ENCODE measurements around the gene TAF11L12.
"Not testable (repeated sequence)": the region's sequence is repeated elsewhere in the genome, so short reads cannot be mapped to it uniquely, and the experiment has no call there.

TAF11L12 gene

DNA sequence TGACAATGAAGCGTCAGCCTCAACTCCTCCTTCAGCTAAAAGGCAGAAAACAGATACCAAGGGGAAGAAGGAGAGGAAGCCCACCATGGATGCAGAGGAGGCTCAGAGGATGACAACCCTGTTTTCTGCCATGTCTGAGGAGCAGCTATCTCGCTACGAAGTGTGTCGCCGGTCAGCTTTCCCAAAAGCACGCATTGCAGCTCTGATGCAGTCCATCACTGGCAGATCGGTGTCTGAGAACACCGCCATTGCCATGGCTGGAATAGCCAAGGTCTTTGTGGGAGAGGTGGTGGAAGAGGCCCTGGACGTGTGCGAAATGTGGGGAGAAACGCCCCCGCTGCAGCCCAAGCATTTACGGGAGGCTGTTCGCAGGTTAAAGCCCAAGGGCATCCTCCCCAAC, 5.2 kb upstream of the TAF11L12 start:
- Histone ChIP-seq H4K20me1 (ENCODE audit: insufficient read depth, low read length) (no peaks in the 10 kb centered on the region), H3K9me3 (replicated peaks; ENCODE audit: insufficient read depth, low read length) (no peaks in the 10 kb centered on the region), H3K36me3 (replicated peaks; ENCODE audit: insufficient read depth, low read length) (no peaks in the 10 kb centered on the region), H2AFZ (ENCODE audit: low read length) (no peak overlapping the region), H3K27ac (ENCODE audit: low read length) (no peak overlapping the region), H3K27me3 (replicated peaks; ENCODE audit: insufficient read depth, low read length) (no peaks in the 10 kb centered on the region), H3K4me1 (ENCODE audit: low read length) (no peaks in the 10 kb centered on the region), H3K79me2 (ENCODE audit: low read length) (no peaks in the 10 kb centered on the region), H3F3A (ENCODE audit: insufficient read depth, low read length) (no peaks in the 10 kb centered on the region), H3K4me2 (ENCODE audit: low read depth, low read length) (no peak overlapping the region), H3K4me3 (ENCODE audit: low read length) (no peak overlapping the region), H3K9me2 (replicated peaks; ENCODE audit: insufficient read depth, low read length) (no peaks in the 10 kb centered on the region), H3K9ac (ENCODE audit: low read length) (no peak overlapping the region)
- DNase-seq = no peak
- TF ChIP-seq, protein P1, sequence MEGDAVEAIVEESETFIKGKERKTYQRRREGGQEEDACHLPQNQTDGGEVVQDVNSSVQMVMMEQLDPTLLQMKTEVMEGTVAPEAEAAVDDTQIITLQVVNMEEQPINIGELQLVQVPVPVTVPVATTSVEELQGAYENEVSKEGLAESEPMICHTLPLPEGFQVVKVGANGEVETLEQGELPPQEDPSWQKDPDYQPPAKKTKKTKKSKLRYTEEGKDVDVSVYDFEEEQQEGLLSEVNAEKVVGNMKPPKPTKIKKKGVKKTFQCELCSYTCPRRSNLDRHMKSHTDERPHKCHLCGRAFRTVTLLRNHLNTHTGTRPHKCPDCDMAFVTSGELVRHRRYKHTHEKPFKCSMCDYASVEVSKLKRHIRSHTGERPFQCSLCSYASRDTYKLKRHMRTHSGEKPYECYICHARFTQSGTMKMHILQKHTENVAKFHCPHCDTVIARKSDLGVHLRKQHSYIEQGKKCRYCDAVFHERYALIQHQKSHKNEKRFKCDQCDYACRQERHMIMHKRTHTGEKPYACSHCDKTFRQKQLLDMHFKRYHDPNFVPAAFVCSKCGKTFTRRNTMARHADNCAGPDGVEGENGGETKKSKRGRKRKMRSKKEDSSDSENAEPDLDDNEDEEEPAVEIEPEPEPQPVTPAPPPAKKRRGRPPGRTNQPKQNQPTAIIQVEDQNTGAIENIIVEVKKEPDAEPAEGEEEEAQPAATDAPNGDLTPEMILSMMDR (IDR thresholded peaks at IDR 0.05; ENCODE audit: low read length) = no peak

DNA sequence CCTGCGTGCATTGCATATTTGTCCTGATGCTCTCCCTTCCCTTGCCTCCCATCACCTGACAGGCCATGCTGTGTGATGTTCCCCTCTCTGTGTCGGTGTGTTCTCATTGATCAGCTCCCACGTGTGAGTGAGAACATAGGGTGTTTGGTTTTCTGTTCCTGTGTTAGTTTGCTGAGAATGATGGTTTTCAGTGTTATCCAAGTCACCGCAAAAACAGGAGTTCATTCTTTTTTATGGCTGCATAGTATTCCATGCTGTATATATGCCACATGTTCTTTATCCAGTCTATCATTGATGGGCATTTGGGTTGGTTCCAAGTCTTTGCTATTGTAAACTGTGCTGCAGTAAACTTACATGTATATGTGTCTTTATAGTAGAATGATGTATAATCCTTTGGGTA, 2.7 kb upstream of the TAF11L12 start:
- H3F3A ChIP-seq (ENCODE audit: insufficient read depth, low read length); H3K4me3 ChIP-seq (ENCODE audit: low read length); H3K79me2 ChIP-seq (ENCODE audit: low read length); H3K27me3 ChIP-seq (replicated peaks; ENCODE audit: insufficient read depth, low read length); H3K9me3 ChIP-seq (replicated peaks; ENCODE audit: insufficient read depth, low read length); H3K4me1 ChIP-seq (ENCODE audit: low read length); H3K9me2 ChIP-seq (replicated peaks; ENCODE audit: insufficient read depth, low read length); H3K36me3 ChIP-seq (replicated peaks; ENCODE audit: insufficient read depth, low read length); H2AFZ ChIP-seq (ENCODE audit: low read length); H3K4me2 ChIP-seq (ENCODE audit: low read depth, low read length); H3K27ac ChIP-seq (ENCODE audit: low read length); H3K9ac ChIP-seq (ENCODE audit: low read length); H4K20me1 ChIP-seq (ENCODE audit: insufficient read depth, low read length); DNase-seq: not testable (repeated sequence)

DNA sequence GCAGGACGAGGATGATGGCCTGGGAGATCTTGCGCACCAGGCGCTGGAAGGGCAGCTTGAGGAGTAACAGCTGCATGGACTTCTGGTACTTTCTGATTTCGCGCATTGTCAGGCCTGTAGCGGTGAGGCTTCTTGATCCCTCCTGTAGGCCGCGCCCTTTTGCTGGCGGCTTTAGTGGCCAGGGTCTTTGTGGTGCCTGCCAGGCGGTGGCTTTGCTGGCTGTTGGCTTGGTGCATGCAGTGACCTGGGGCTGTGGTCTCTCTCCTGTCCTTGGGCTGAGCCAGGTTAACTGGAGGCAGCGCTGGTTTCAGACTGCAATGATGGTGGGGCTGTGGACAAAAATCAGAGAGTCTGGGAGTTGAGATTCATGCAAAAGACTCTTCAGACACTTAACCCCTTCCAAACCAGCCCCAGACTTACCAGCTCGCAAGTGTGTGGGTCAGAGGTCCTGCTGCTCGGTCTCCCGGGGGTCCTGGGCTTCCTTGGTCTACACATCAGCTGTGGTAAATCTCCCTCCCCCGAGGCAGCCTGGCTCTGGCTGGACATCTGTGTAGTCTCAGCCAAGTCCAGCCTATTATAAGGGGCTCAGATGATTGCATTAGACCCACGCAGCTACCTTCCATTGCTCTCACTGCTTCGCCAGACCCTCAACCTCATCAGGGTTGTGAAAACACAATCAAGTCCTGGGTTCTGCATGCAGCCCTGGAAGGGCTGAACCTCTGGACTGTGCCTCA, 4.8 kb downstream of the TAF11L12 start:
- H3K27me3 ChIP-seq (replicated peaks; ENCODE audit: insufficient read depth, low read length) = no peaks in the 10 kb centered on the region
- TF ChIP-seq EZH2 (optimal IDR thresholded peaks at IDR 0.05; ENCODE audit: low read depth, low read length) (no peak), EZH2phosphoT487 (IDR thresholded peaks at IDR 0.05; ENCODE audit: low read length) (no peak)
- TF ChIP-seq, protein P1 (IDR thresholded peaks at IDR 0.05; ENCODE audit: low read length) = no peak
- no peaks in the 10 kb centered on the region for H3K79me2 ChIP-seq (ENCODE audit: low read length)
- H3K36me3 ChIP-seq (replicated peaks; ENCODE audit: insufficient read depth, low read length) = no peaks in the 10 kb centered on the region
- no peaks in the 10 kb centered on the region for H3K9me2 ChIP-seq (replicated peaks; ENCODE audit: insufficient read depth, low read length)
- no peak overlapping the region for H2AFZ ChIP-seq (ENCODE audit: low read length)
- DNase-seq = no peak
- no peak overlapping the region for H3K27ac ChIP-seq (ENCODE audit: low read length)
- H3K4me3 ChIP-seq (ENCODE audit: low read length) = no peak overlapping the region
- no peak overlapping the region for H3K4me2 ChIP-seq (ENCODE audit: low read depth, low read length)
- H3K4me1 ChIP-seq (ENCODE audit: low read length) = no peaks in the 10 kb centered on the region
- H3F3A ChIP-seq (ENCODE audit: insufficient read depth, low read length) = no peaks in the 10 kb centered on the region
- no peaks in the 10 kb centered on the region for H3K9me3 ChIP-seq (replicated peaks; ENCODE audit: insufficient read depth, low read length)
- H3K9ac ChIP-seq (ENCODE audit: low read length) = no peak overlapping the region
- H4K20me1 ChIP-seq (ENCODE audit: insufficient read depth, low read length) = no peaks in the 10 kb centered on the region

DNA sequence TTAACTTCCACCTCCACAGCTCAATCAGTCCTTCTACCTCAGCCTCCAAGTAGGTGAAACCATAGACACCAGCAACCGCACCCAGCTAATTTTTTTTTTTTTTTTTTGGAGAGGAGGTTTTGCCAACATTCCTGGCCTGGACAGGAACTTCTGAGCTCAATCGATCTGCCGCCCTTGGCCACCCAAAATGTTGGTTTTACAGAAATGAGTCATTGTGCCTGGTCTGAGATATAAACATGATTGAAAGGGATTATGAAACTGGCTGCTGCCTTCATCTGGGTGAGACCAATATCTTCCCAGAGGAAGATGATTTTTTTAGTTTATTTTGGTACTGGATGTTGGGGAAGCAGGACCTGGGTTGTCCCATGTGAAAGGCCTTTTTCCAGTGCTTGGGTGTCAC, 9.2 kb downstream of the TAF11L12 start:
- Histone ChIP-seq H3K4me2 (ENCODE audit: low read depth, low read length) (no peak overlapping the region), H3K9me2 (replicated peaks; ENCODE audit: insufficient read depth, low read length) (no peaks in the 10 kb centered on the region), H3K79me2 (ENCODE audit: low read length) (no peaks in the 10 kb centered on the region), H3K4me3 (ENCODE audit: low read length) (no peak overlapping the region), H3K27ac (ENCODE audit: low read length) (no peak overlapping the region), H2AFZ (ENCODE audit: low read length) (no peak overlapping the region), H3F3A (ENCODE audit: insufficient read depth, low read length) (no peaks in the 10 kb centered on the region), H3K4me1 (ENCODE audit: low read length) (no peaks in the 10 kb centered on the region), H3K36me3 (replicated peaks; ENCODE audit: insufficient read depth, low read length) (no peaks in the 10 kb centered on the region), H3K27me3 (replicated peaks; ENCODE audit: insufficient read depth, low read length) (no peaks in the 10 kb centered on the region), H3K9ac (ENCODE audit: low read length) (no peak overlapping the region), H3K9me3 (replicated peaks; ENCODE audit: insufficient read depth, low read length) (no peaks in the 10 kb centered on the region), H4K20me1 (ENCODE audit: insufficient read depth, low read length) (no peaks in the 10 kb centered on the region)
- TF ChIP-seq, protein P1 (IDR thresholded peaks at IDR 0.05; ENCODE audit: low read length) = no peak
- no peak for TF ChIP-seq EZH2phosphoT487 (IDR thresholded peaks at IDR 0.05; ENCODE audit: low read length)
- TF ChIP-seq EZH2 (optimal IDR thresholded peaks at IDR 0.05; ENCODE audit: low read depth, low read length) = no peak
- no peak for DNase-seq

All from MM.1S (cell line).